Measurements from ENCODE around the gene NDC1.

DNA sequence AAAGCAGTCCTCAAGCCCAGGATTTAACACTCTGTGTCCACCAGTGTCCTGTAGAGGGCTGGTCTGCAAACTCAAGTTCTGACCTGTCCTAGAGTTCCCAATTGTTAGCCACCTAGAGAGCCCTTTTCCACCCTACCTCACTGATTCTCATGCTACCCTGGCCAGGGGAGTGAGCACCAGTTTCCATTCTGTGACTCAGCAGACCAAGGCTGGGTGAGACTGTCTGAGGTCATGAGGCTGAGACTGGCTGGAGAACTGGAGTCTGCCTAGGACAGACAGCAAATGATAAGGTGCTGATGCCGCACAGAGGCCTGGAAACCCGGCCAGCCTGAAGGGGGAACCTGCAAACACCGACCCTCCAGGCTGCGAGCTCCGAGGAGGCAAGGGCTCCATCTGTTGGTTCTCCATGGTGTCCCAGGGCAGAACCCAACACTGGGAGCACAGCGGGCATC lies 112.8 kb downstream of the NDC1 start:
- TF ChIP-seq PATZ1 (CRISPR knock-in tag; IDR thresholded peaks at IDR 0.05; ENCODE audit: borderline replicate concordance) = no peak
- TF ChIP-seq ISL1 (CRISPR knock-in tag; IDR thresholded peaks at IDR 0.05) = no peak
- TF ChIP-seq, protein P1, sequence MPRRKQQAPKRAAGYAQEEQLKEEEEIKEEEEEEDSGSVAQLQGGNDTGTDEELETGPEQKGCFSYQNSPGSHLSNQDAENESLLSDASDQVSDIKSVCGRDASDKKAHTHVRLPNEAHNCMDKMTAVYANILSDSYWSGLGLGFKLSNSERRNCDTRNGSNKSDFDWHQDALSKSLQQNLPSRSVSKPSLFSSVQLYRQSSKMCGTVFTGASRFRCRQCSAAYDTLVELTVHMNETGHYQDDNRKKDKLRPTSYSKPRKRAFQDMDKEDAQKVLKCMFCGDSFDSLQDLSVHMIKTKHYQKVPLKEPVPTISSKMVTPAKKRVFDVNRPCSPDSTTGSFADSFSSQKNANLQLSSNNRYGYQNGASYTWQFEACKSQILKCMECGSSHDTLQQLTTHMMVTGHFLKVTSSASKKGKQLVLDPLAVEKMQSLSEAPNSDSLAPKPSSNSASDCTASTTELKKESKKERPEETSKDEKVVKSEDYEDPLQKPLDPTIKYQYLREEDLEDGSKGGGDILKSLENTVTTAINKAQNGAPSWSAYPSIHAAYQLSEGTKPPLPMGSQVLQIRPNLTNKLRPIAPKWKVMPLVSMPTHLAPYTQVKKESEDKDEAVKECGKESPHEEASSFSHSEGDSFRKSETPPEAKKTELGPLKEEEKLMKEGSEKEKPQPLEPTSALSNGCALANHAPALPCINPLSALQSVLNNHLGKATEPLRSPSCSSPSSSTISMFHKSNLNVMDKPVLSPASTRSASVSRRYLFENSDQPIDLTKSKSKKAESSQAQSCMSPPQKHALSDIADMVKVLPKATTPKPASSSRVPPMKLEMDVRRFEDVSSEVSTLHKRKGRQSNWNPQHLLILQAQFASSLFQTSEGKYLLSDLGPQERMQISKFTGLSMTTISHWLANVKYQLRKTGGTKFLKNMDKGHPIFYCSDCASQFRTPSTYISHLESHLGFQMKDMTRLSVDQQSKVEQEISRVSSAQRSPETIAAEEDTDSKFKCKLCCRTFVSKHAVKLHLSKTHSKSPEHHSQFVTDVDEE (CRISPR knock-in tag; IDR thresholded peaks at IDR 0.05) = no peak
- TF ChIP-seq, protein P2, sequence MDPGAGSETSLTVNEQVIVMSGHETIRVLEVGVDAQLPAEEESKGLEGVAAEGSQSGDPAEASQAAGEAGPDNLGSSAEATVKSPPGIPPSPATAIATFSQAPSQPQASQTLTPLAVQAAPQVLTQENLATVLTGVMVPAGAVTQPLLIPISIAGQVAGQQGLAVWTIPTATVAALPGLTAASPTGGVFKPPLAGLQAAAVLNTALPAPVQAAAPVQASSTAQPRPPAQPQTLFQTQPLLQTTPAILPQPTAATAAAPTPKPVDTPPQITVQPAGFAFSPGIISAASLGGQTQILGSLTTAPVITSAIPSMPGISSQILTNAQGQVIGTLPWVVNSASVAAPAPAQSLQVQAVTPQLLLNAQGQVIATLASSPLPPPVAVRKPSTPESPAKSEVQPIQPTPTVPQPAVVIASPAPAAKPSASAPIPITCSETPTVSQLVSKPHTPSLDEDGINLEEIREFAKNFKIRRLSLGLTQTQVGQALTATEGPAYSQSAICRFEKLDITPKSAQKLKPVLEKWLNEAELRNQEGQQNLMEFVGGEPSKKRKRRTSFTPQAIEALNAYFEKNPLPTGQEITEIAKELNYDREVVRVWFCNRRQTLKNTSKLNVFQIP (CRISPR knock-in tag; IDR thresholded peaks at IDR 0.05; ENCODE audit: borderline replicate concordance, low read depth) = no peak
- no peak for TF ChIP-seq ZFP3 (CRISPR knock-in tag; IDR thresholded peaks at IDR 0.05)
- no peak for TF ChIP-seq BACH2 (CRISPR knock-in tag; IDR thresholded peaks at IDR 0.05; ENCODE audit: borderline replicate concordance)
- no peak for TF ChIP-seq RARB (CRISPR knock-in tag; IDR thresholded peaks at IDR 0.05)

All from SK-N-SH treated with all-trans-retinoic acid at 6 μM for 48 hours (cell line).